SK-N-MC (cell line): ENCODE measurements around the gene CWC27.

Source experiments
- DNase-seq: peaks from one replicate; pipeline ENCODE4 v3.0.0-alpha.2; 2011; ENCODE audit warnings: low read depth, low spot score
- H3K27ac ChIP-seq: fragments of 200-600 bp; sonication (generic); 2 replicates; pipeline ENCODE4 v1.5.1; 2016; ENCODE audit warnings: mixed run types
- H3K36me3 ChIP-seq: fragments of 200-600 bp; sonication (generic); 2 replicates; pipeline ENCODE4 v1.6.1; 2017; ENCODE audit warnings: antibody characterized with exemption, low read length, mixed read lengths; ENCODE audit not compliant: insufficient read depth
- H3K4me3 ChIP-seq: fragments of 200-600 bp; sonication (generic); 2 replicates; pipeline ENCODE4 v1.5.1; 2016
- H3K9ac ChIP-seq: fragments of 200-600 bp; sonication (generic); 2 replicates; pipeline ENCODE4 v1.8.0; 2017; ENCODE audit warnings: mixed run types, mixed read lengths; ENCODE audit not compliant: insufficient read length
- H3K9me3 ChIP-seq: fragments of 200-600 bp; sonication (generic); 2 replicates; pipeline ENCODE4 v1.6.1; 2017; ENCODE audit warnings: low read depth, mild to moderate bottlenecking, antibody characterized with exemption, low read length, moderate library complexity, mixed read lengths
- EZH2 ChIP-seq: fragments of 200-600 bp; sonication (generic); IDR thresholded peaks from one replicate; pipeline ENCODE4 v1.6.1; 2017; ENCODE audit warnings: antibody characterized with exemption
- FOXP2 ChIP-seq: optimal IDR thresholded peaks from 2 replicates; pipeline ENCODE3; 2011; ENCODE audit warnings: mild to moderate bottlenecking, moderate library complexity; ENCODE audit not compliant: insufficient read depth; ENCODE audit errors: extremely low read length, control extremely low read depth
- POLR2AphosphoS5 ChIP-seq: IDR thresholded peaks from 2 replicates; pipeline ENCODE4 v1.6.1; 2012; ENCODE audit warnings: mild to moderate bottlenecking, low read depth, low read length, borderline replicate concordance

Gene CWC27

DNA sequence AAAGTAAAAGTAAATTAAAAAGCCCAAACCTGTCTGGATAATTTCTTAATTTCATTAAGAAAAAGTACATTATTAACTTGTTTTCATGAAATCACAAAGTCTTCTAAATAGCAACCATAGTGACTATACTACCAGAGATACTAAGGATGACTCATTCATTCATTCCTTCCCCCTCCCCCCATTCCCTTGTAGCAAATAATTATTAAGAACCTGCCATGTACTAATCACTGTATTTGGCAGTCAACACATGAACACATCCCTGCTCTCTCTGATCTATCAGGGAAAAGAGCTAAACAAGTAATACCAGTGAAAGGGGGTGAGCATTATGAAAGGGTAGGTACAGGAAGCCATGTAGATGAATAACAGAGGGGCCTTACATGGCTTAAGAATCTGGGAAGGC lies 203.9 kb downstream of the CWC27 start:
- Histone ChIP-seq H3K9me3 (no peaks in the 10 kb centered on the region), H3K4me3 (no peak overlapping the region), H3K36me3 (peaks cover 7% of the 10 kb centered on the region; the same call in 1 of the 2 replicates), H3K9ac (no peak overlapping the region), H3K27ac (no peak overlapping the region)
- no peak for DNase-seq
- no peak for TF ChIP-seq FOXP2
- TF ChIP-seq EZH2, result no peak
- no peak for TF ChIP-seq POLR2AphosphoS5

DNA sequence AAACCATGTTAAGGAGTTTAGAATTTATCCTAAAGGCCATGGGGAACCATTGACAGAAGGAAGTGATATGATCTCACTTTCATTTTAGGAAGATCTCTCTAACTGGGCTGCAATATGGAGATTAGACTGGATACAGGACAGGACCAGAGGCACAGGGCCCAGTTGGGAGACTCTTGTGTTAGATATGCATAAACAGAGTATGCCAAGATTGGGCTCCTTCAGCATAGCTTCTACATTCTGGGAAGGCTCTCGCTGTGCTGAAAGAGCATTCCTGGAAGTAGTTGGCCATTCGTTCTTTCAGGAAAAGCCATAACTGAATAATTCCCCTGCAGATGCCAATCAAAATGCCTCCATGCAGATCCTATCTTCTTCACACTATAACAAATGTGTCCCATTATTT lies 204.5 kb downstream of the CWC27 start:
- Histone ChIP-seq H3K9ac (no peak overlapping the region), H3K27ac (no peak overlapping the region), H3K9me3 (no peaks in the 10 kb centered on the region), H3K4me3 (no peak overlapping the region), H3K36me3 (peaks cover 11% of the 10 kb centered on the region; the same call in 1 of the 2 replicates)
- DNase-seq, result no peak
- no peak for TF ChIP-seq POLR2AphosphoS5
- no peak for TF ChIP-seq EZH2
- TF ChIP-seq FOXP2, result no peak

DNA sequence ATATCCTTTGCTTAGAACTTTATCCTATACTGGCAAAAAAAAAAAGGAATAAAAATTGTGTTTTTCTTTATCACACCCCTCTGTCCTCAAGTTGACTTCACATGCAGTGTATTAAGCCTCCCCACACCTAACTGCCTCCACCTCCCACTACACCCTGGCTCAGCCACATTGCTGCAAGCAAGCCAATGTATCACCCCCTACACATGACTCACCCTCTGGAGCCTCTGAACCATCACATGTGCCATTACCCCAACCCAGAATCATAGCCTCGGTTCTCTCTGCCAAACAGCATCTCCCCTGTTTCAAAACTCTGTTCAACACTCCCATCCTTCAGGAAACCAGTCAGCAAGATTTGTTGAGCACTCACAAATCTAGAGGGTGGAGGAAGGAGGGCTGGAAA lies 209.0 kb downstream of the CWC27 start:
- TF ChIP-seq EZH2, result no peak
- no peak for TF ChIP-seq FOXP2
- TF ChIP-seq POLR2AphosphoS5, result no peak
- no peak overlapping the region for H3K4me3 ChIP-seq
- DNase-seq, result no peak
- peaks cover 8% of the 10 kb centered on the region; the same call in 1 of the 2 replicates for H3K36me3 ChIP-seq
- H3K9ac ChIP-seq, result no peak overlapping the region
- no peak overlapping the region for H3K27ac ChIP-seq
- H3K9me3 ChIP-seq, result no peaks in the 10 kb centered on the region

DNA sequence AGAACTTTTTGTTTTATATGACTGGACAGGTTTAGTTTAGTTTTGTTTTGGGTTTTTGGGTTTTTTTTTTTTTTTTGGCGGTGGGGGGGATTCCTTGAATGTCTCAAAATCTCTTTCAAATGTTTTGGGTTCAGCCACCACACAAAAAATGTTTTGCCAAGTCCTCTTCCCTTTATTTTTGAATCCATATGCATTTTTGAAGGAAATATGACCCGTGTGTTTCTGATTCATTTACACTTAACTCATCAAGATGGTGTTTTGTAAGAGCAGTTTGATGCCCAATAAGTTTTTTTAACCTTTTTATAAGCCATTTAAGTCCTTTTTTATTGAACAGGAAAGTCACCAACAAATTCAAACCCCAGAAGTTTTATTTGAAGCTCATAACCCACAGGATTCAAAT lies 209.8 kb downstream of the CWC27 start:
- no peak for DNase-seq
- no peak overlapping the region for H3K27ac ChIP-seq
- TF ChIP-seq POLR2AphosphoS5, result no peak
- no peak for TF ChIP-seq EZH2
- no peaks in the 10 kb centered on the region for H3K9me3 ChIP-seq
- H3K9ac ChIP-seq, result no peak overlapping the region
- peaks cover 5% of the 10 kb centered on the region; the same call in 1 of the 2 replicates for H3K36me3 ChIP-seq
- no peak overlapping the region for H3K4me3 ChIP-seq

DNA sequence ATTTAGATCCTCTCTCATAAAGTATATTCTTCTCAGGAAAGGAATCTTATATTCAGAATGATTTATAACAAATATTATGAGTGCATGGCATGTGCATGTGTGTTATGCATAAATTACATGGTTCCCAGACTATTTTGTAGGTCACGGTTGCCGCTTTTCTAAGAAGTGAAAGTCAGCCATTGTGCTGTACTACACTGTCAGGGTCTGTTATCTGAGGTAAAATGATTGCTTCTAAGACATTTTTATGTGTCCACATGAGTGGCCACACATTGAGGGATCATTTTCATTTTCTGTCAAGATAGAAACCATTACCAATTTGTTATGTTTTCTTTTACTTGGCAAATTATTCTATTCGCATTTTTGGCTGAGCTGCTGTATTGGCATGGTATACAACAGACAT lies 210.8 kb downstream of the CWC27 start:
- peaks cover 5% of the 10 kb centered on the region; the same call in 1 of the 2 replicates for H3K36me3 ChIP-seq
- H3K4me3 ChIP-seq, result no peak overlapping the region
- TF ChIP-seq POLR2AphosphoS5 (no peak), FOXP2 (no peak), EZH2 (no peak)
- no peaks in the 10 kb centered on the region for H3K9me3 ChIP-seq
- no peak overlapping the region for H3K9ac ChIP-seq
- no peak overlapping the region for H3K27ac ChIP-seq
- DNase-seq, result no peak

DNA sequence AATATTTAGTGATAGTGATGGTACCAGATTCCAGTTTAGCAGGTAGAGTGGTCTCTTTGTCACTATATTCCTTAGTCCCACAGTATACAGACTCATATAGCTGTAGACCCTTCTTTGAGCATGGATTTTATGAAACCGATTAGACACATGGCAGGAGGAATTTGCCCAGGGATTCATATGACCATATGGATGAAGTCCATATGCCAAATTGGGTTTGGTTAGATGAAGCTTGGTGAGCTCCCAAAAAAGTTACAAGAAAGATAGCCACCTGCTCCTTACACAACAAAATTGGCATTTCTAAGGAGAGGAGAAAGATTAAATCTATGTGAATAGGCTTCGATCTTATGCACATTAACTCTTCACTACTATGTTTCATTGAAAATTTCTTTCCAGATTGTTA lies 211.4 kb downstream of the CWC27 start:
- Histone ChIP-seq H3K9ac (no peak overlapping the region), H3K27ac (no peak overlapping the region), H3K9me3 (no peaks in the 10 kb centered on the region), H3K36me3 (peaks cover 5% of the 10 kb centered on the region; the same call in 1 of the 2 replicates), H3K4me3 (no peak overlapping the region)
- DNase-seq, result no peak
- TF ChIP-seq EZH2, result no peak
- no peak for TF ChIP-seq POLR2AphosphoS5
- TF ChIP-seq FOXP2, result no peak

DNA sequence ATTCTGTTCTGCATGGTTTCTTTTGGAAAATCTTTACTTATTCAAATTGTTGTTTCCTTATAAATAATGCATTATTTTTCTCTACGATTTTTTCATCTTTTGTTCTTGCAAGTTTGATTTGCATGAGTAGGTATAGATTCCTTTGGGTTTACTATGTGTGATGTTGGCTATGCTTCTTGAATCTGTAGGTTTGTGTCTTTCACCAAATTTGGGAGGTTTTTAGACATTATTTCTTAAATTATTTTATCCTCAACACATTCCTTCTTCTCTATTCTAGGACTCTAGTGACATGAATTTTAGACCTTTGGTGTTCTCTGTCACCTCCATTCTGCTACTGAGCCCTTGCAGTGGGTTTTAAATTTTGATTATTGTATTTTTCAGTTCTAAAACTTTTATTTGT lies 219.0 kb downstream of the CWC27 start:
- DNase-seq, result no peak
- Histone ChIP-seq H3K9ac (no peak overlapping the region), H3K9me3 (no peaks in the 10 kb centered on the region; the same call in 1 of the 2 replicates), H3K27ac (no peak overlapping the region), H3K4me3 (no peak overlapping the region), H3K36me3 (peaks cover 9% of the 10 kb centered on the region; the same call in 1 of the 2 replicates)
- TF ChIP-seq EZH2 (no peak), POLR2AphosphoS5 (no peak), FOXP2 (no peak)

DNA sequence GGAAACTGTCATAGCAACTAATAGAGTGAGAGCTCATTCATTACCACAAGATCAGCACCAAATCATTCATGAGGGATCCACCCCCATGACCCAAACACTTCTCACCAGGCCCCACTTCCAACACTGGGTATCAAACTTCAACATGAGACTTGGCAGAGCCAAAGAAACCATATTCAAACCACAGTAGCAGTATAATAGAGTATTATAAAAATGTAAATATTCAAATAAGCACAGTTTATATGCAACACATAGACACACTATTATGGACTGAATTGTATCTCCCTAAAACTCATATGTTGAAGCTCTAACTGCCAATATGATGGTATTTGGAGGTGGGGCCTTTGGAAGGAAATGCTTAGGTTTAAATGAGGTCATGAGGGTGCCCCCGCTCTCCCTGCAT lies 240.5 kb downstream of the CWC27 start:
- Histone ChIP-seq H3K36me3 (no peaks in the 10 kb centered on the region), H3K4me3 (no peak overlapping the region), H3K9me3 (no peaks in the 10 kb centered on the region), H3K9ac (no peak overlapping the region), H3K27ac (no peak overlapping the region)
- TF ChIP-seq FOXP2, result no peak
- no peak for TF ChIP-seq EZH2
- no peak for TF ChIP-seq POLR2AphosphoS5
- DNase-seq, result no peak

DNA sequence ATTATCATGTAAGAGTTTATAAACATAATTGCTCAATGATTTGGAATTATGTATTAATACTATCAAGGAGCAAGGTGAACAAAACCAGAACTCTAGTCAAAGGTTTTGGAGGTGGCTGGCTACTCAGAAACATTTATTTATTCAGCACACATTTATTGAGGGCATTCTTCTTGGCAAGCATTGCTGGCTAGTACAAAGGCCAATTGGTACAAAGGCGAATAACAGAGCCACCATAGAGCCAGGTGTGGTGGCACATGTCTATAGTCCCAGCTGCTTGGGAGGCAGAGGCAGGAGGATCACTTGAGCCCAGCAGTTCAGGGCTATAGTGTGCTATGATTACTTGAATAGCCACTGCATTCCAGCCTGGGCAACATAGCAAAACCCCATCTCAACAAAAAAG lies 242.1 kb downstream of the CWC27 start:
- no peak overlapping the region for H3K9ac ChIP-seq
- TF ChIP-seq POLR2AphosphoS5, result no peak
- no peak for TF ChIP-seq EZH2
- no peak for TF ChIP-seq FOXP2

More for the DNA sequence above, 242.1 kb downstream of the CWC27 start:
- Histone ChIP-seq H3K36me3 (no peaks in the 10 kb centered on the region), H3K4me3 (no peak overlapping the region), H3K27ac (no peak overlapping the region), H3K9me3 (no peaks in the 10 kb centered on the region)
- no peak for DNase-seq
